VCaP (cell line): ENCODE results near the gene CAPS2.

ENCODE experiments used
- H3K27ac ChIP-seq: fragments of 450-650 bp; 2 replicates; pipeline ENCODE4 v1.5.1; 2017
- CTCF ChIP-seq: fragments of 450-650 bp; conservative IDR thresholded peaks from 2 replicates; pipeline ENCODE4 v1.5.1; 2017; ENCODE audit warnings: mild to moderate bottlenecking, moderate library complexity

CAPS2 gene

GRCh38 chr12:75245108-75245507, 85.0 kb downstream of the CAPS2 start:
- no peak overlapping the region for H3K27ac ChIP-seq
- TF ChIP-seq CTCF, result no peak

- no peak for TF ChIP-seq CTCF
- H3K27ac ChIP-seq, result no peak overlapping the region
Observed at GRCh38 chr12:75239987-75240386, 90.1 kb downstream of the CAPS2 start.

GRCh38 chr12:75236206-75236605, 93.9 kb downstream of the CAPS2 start:
- no peak for TF ChIP-seq CTCF
- peak overlapping the region; percentile 59 for H3K27ac ChIP-seq

- TF ChIP-seq CTCF, result no peak
- H3K27ac ChIP-seq, result no peak overlapping the region
Observed at GRCh38 chr12:75227132-75227531, 103.0 kb downstream of the CAPS2 start.
